Ectodermal cell (in vitro differentiated cells): ENCODE results near the gene QDPR.

Experiments
- H3K27ac ChIP-seq: 2 replicates; pipeline ENCODE4 v1.7.0; 2013; ENCODE audit warnings: mild to moderate bottlenecking, low read depth, low read length; ENCODE audit not compliant: insufficient read depth, poor library complexity, severe bottlenecking
- H3K27me3 ChIP-seq: 2 replicates; pipeline ENCODE4 v1.7.0; 2013; ENCODE audit warnings: mild to moderate bottlenecking, low read length; ENCODE audit not compliant: insufficient read depth, control insufficient read depth, poor library complexity, severe bottlenecking
- H3K36me3 ChIP-seq: one replicate; pipeline ENCODE4 v1.7.0; 2013; ENCODE audit warnings: low read length; ENCODE audit not compliant: control insufficient read depth, insufficient read depth
- H3K4me1 ChIP-seq: one replicate; pipeline ENCODE4 v1.7.0; 2013; ENCODE audit warnings: low read length; ENCODE audit not compliant: control insufficient read depth, insufficient read depth
- H3K4me3 ChIP-seq: 2 replicates; pipeline ENCODE4 v1.7.0; 2013; ENCODE audit warnings: low read depth, low read length, control low read depth; ENCODE audit not compliant: insufficient read depth
- H3K9me3 ChIP-seq: 2 replicates; pipeline ENCODE4 v1.7.0; 2013; ENCODE audit warnings: mild to moderate bottlenecking, low read length, moderate library complexity; ENCODE audit not compliant: control insufficient read depth
- WGBS, 2 experiments: methylation state at CpG; one replicate each; pipeline ENCODE4 v1.1.7; 2013; ENCODE audit warnings: missing lambda C conversion rate in 2 of 2; 5-methylcytosine and 5-hydroxymethylcytosine counted together

Gene QDPR

DNA sequence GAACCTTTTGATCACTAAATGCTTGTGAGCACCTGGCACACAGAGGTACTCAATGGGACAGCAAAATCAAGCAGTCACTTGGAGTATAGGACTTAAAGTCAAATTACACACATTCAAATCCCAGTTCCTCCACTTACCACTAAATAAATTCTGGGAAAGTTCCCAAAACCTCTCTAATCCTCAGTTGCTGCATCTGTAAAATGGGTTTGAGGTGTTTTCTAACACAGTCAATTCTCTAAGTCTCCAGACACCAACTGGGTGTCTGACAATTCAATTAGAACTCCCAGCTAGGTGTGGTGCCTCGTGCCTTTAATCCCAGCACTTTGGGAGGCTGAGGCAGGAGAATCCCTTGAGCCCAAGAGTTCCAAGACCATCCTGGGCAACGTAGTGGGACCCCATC, 19.0 kb downstream of the QDPR start:
- Histone ChIP-seq H3K27ac (no peak overlapping the region), H3K4me1 (no peaks in the 10 kb centered on the region), H3K27me3 (no peaks in the 10 kb centered on the region), H3K9me3 (no peaks in the 10 kb centered on the region), H3K36me3 (peaks cover 11% of the 10 kb centered on the region), H3K4me3 (no peak overlapping the region)
- WGBS, 2 experiments: 88 to 93% methylated on average over 2 of the region's 2 CpGs

DNA sequence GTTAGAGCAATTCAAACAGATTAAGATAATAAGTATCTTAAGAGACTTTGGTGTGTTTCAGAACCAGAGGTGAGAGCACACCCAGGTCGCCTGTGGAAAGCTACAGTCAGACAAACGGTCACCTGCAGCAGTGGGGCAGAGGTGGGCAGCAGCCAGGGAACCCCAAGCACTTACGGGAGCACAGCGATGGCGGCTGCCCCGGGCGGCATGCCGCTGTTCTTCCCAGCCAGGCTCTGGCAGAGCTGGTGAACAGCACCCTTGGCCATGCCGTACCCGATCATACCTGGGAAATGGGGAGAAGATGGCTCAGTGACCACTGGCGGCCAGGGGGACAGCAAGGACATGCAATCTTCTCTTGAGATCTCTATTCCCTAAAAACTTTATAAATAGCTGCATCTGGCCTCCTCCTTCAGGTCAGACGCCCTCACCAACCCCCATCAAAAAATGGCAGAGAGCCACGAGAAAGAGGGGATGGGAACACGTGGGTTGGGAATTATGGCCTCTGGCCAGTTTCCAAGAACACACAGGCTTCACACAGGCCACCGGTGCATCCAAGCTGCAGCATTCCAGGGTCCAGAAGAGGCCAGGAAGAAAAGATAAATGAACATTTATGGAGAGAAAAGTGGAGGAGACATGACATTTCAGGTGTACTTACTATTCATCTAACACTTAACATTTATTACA, 19.7 kb downstream of the QDPR start:
- H3K36me3 ChIP-seq: peaks cover 11% of the 10 kb centered on the region
- no peak overlapping the region for H3K4me3 ChIP-seq
- WGBS, 2 experiments: 94 to 96% methylated on average over 15 of the region's 15 CpGs
- H3K4me1 ChIP-seq: no peaks in the 10 kb centered on the region
- no peaks in the 10 kb centered on the region for H3K9me3 ChIP-seq
- H3K27ac ChIP-seq: no peak overlapping the region
- no peaks in the 10 kb centered on the region for H3K27me3 ChIP-seq

DNA sequence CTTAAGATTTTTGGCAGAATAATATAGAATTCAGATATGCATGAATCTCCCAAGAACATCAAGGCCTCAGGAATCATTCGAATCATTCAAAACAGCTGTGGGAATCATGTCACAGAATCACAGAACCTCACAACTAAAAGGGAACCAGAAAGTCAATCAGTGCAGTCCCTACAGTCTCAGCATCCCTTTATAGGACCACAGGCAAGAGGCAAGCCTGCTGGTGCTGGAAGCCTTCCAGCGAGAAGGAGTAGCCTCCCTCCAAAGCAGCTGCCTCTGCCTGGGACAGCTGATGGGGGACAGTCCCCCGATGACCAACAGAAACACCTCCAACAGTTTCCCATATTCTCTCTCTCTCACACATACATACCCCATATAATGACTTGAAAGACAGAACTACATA, 20.7 kb downstream of the QDPR start:
- no peak overlapping the region for H3K27ac ChIP-seq
- H3K9me3 ChIP-seq: no peaks in the 10 kb centered on the region
- WGBS, 2 experiments: 89 to 95% methylated on average over 3 of the region's 3 CpGs
- no peak overlapping the region for H3K4me3 ChIP-seq
- H3K27me3 ChIP-seq: no peaks in the 10 kb centered on the region
- no peaks in the 10 kb centered on the region for H3K4me1 ChIP-seq
- H3K36me3 ChIP-seq: peaks cover 11% of the 10 kb centered on the region

DNA sequence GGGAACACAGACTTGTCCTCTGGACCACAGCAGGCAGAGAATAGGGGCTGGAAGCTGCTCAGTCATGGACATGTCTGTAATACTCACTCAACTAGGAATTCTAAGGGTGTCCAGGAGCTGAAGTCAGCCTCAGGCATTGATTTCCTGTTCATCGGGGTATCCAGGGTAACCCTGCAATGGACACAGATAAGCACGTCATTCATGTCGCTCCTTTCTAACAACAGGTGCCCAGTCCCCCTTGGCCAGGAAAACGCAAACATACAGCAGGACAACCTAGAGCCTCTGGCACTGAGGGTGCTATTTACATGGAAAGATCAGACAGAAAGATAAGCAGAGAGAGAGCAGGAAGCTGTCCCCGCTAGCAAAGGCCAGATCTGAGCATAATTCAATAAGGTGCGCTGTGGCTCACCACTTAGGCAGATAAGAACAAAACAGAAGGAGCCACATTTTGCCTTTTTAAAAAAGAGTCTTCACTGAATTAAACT, 21.3 kb downstream of the QDPR start:
- H3K27ac ChIP-seq: no peak overlapping the region
- 93 to 95% methylated on average over 6 of the region's 6 CpGs for WGBS, 2 experiments
- H3K4me1 ChIP-seq: no peaks in the 10 kb centered on the region
- H3K36me3 ChIP-seq: peaks cover 11% of the 10 kb centered on the region
- no peaks in the 10 kb centered on the region for H3K9me3 ChIP-seq
- H3K4me3 ChIP-seq: no peak overlapping the region
- H3K27me3 ChIP-seq: no peaks in the 10 kb centered on the region

DNA sequence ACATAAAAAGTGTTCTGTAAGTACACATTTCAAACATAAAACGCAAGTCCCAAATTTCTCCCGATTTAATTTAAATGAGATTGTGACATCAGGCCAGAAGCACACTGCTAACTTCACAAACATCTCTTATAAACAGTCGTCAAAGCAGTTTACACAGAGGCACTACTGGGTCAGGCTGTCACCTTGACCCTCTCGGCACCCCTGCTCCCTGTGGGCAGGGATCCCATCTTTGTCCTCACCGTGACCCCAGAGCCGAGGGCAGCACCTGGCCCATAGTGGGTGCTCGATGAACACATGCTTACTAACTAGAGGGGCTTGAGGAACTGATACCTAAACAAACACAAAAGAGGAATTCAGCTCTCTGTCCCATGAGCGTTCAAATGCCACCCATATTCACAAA, 22.2 kb downstream of the QDPR start:
- H3K36me3 ChIP-seq: peaks cover 11% of the 10 kb centered on the region
- WGBS, 2 experiments: 95% methylated on average over 8 of the region's 8 CpGs
- no peak overlapping the region for H3K4me3 ChIP-seq

DNA sequence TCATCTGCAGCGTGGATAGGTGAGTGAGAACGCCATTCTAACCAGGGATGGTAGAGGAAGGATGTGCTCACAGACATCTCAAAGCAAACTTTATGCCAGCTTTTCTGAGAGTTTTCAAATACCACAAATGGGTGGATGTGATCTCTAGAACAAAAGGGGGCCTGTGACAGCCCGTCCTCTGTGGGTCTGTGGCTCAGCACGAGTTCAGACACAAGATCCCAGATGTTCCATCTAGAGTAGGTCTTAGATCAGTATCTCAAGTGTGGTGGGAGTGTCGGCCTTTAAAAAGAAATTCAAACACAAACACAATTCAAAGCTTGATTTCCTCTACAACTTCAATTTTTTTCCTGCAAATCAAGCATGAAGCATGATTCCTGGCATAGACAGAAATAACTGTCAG, 22.8 kb downstream of the QDPR start:
- Histone ChIP-seq H3K4me3 (no peak overlapping the region), H3K9me3 (no peaks in the 10 kb centered on the region), H3K27ac (no peak overlapping the region), H3K4me1 (no peaks in the 10 kb centered on the region), H3K36me3 (peaks cover 11% of the 10 kb centered on the region), H3K27me3 (no peaks in the 10 kb centered on the region)
- 96 to 100% methylated on average over 5 of the region's 5 CpGs for WGBS, 2 experiments

More for the DNA sequence above, 22.2 kb downstream of the QDPR start:
- H3K27me3 ChIP-seq: no peaks in the 10 kb centered on the region
- no peaks in the 10 kb centered on the region for H3K4me1 ChIP-seq
- H3K27ac ChIP-seq: no peak overlapping the region
- no peaks in the 10 kb centered on the region for H3K9me3 ChIP-seq

DNA sequence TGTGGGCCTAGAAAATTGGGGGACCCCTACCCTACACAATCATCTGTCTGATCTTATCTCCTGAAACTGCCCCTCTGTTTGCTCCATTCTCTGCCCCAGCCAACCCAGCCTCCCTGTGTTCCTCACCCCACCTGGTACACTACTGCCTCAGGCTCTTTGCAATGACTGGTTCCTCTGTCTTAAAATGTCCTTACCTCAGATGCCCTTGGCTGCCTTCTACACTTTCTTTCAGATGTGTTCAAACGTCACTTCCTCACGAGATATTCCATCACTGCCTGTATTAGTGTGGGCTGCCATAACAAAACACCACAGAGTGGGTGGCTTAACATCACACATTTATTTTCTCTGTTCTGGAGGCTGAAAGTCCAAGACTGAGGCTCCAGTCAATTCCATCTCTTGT, 29.2 kb downstream of the QDPR start:
- Histone ChIP-seq H3K27ac (no peak overlapping the region), H3K36me3 (no peaks in the 10 kb centered on the region), H3K4me3 (no peak overlapping the region), H3K27me3 (no peaks in the 10 kb centered on the region), H3K4me1 (no peaks in the 10 kb centered on the region), H3K9me3 (no peaks in the 10 kb centered on the region)
- WGBS, 2 experiments: 90 to 98% methylated on average over 2 of the region's 2 CpGs

DNA sequence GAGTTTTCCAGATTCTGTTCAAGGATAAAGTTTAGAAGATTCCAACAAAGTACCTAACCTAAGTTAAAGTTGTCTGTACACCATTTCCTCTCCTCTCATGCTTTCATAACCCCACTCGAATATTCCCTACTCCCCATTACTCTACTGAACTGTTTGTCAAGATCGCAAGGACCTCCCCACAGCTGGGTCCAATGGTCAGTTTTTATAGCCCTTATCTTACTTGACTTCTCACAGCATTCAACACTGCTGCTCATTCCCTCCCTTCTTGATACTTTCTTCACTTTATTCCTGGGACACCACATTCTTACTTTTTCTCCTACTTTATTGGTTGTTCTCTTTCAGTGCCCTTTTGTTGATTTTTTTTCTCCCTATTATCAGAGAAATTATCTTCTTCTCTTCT, 30.9 kb downstream of the QDPR start:
- Histone ChIP-seq H3K27ac (no peak overlapping the region), H3K9me3 (no peaks in the 10 kb centered on the region), H3K4me3 (no peak overlapping the region), H3K36me3 (no peaks in the 10 kb centered on the region), H3K27me3 (no peaks in the 10 kb centered on the region), H3K4me1 (no peaks in the 10 kb centered on the region)
- 95 to 96% methylated on average over 2 of the region's 2 CpGs for WGBS, 2 experiments

DNA sequence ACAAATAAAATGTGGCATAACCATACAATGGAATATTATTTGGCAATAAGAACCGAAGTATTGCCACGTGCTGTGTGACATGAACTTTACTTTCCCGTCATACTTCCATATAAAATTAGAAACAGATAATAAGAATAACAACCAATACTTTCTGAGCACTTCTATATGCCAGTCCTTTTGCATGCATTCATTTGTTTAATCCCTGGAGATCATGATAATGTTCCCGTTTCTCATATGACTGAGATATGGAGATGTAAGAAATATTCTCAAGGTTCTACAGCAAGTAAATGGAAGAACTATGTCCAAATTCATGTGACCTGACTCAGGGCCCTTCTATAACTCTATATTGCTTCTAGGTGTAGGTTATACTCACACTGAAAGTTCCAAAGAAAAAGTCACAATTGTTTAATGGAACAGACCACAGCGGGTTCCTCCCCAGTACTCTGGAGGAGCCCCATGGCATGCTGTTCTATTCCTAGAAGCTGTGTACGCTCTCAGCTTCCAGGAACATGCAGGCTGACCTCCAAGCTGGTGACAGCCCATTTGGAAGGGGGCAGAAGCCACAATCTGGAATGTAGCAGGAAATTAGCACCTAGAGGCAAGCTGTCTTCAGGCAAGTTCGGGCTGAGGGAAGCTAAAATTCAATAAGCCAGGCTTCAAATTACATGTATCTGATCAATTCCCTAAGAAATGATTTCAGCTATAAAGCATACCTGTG, 31.5 kb downstream of the QDPR start:
- H3K27ac ChIP-seq: no peak overlapping the region
- no peaks in the 10 kb centered on the region for H3K27me3 ChIP-seq
- 90 to 94% methylated on average over 7 of the region's 7 CpGs for WGBS, 2 experiments
- H3K36me3 ChIP-seq: no peaks in the 10 kb centered on the region
- no peak overlapping the region for H3K4me3 ChIP-seq
- H3K9me3 ChIP-seq: no peaks in the 10 kb centered on the region
- no peaks in the 10 kb centered on the region for H3K4me1 ChIP-seq

DNA sequence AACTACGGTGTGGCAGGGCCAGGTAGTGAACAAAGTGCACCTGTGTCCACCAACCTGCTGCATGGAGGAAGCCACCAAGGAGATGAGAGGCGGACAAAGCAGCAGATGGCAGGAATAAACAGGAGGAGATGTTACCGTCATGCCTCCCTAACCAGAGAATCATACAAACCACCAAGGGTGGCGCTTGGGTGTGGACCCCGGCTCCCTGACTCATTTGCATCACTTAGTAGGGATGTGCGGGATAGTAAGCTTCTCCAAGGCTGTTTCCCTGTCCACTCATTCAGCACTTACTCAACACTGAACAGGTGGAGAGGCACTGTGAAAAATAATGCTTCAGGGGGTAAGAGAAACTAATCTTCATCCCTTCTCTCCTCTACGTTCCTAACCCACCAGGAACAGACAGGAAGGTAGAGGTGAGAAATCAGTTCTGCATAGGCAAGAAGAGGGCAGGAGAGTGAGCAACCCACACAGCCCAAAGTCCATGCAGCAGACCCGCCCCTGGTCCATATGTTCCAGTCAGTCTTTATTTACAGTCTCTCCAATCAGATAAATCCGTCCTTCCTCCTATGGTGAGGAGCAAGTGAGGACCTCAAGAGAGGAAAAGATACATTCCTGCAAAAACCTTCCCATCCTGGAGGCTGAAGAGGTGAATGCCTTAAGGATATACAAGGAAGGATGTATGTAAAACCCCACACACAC, 34.0 kb downstream of the QDPR start:
- H3K4me3 ChIP-seq: no peak overlapping the region
- H3K9me3 ChIP-seq: no peaks in the 10 kb centered on the region
- no peak overlapping the region for H3K27ac ChIP-seq
- H3K4me1 ChIP-seq: no peaks in the 10 kb centered on the region
- no peaks in the 10 kb centered on the region for H3K36me3 ChIP-seq
- WGBS, 2 experiments: 94% methylated on average over 9 of the region's 9 CpGs
- H3K27me3 ChIP-seq: no peaks in the 10 kb centered on the region
